Immature natural killer cell (primary cell): ENCODE data around the gene BCL7B. TPM values are rescaled to one million over a fixed set of nuclear protein-coding genes. Genes with fewer than 3 reads are reported as not detected.
"Not testable (repeated sequence)": the region's sequence is repeated elsewhere in the genome, so short reads cannot be mapped to it uniquely, and the experiment has no call there.

Source experiments
- DNase-seq, 3 donors: peaks; one replicate each; pipeline ENCODE4 v3.0.0; 2022; ENCODE audit warnings: mixed read lengths in 1 of 3
- H3K27ac Mint-ChIP-seq, 6 donors: one replicate each; pipeline ENCODE4 v1.8.0; 2020; ENCODE audit warnings: mixed read lengths in 6 of 6, mild to moderate bottlenecking in 5 of 6, inconsistent platforms in 4 of 6, moderate library complexity in 3 of 6
- H3K27me3 Mint-ChIP-seq, 3 donors: one replicate each; pipeline ENCODE4 v1.8.0; 2020 to 2021; ENCODE audit warnings: low read depth in 3 of 3, mild to moderate bottlenecking in 3 of 3, mixed read lengths in 3 of 3, moderate library complexity in 3 of 3, inconsistent platforms in 1 of 3
- H3K36me3 Mint-ChIP-seq, 3 donors: one replicate each; pipeline ENCODE4 v1.8.0; 2020; ENCODE audit warnings: mixed read lengths in 3 of 3, inconsistent platforms in 2 of 3, mild to moderate bottlenecking in 2 of 3
- H3K4me1 Mint-ChIP-seq, 2 donors: one replicate each; pipeline ENCODE4 v1.8.0; 2020; ENCODE audit warnings: inconsistent platforms in 2 of 2, mild to moderate bottlenecking in 2 of 2, mixed read lengths in 2 of 2, moderate library complexity in 1 of 2
- H3K4me3 Mint-ChIP-seq, 5 donors: one replicate each; pipeline ENCODE4 v1.8.0; 2020; ENCODE audit warnings: mild to moderate bottlenecking in 5 of 5, mixed read lengths in 5 of 5, inconsistent platforms in 3 of 5, moderate library complexity in 3 of 5
- H3K9me3 Mint-ChIP-seq, 6 donors: one replicate each; pipeline ENCODE4 v1.8.0; 2020; ENCODE audit warnings: mild to moderate bottlenecking in 6 of 6, mixed read lengths in 6 of 6, inconsistent platforms in 4 of 6, moderate library complexity in 3 of 6
- polyA plus RNA-seq, 3 donors: library from polyadenylated mRNA; unstranded; fragments of 300-500 nt; fragmentation: Illumina TruSeq; gene quantifications; one replicate each; pipeline ENCODE4 v1.2.3, GENCODE V29; 2021

Gene BCL7B
- polyA plus RNA-seq, 3 donors from 2014 or later = 89.1 to 103 (median 95.5) TPM

GRCh38 chr7:73565675-73566340 is 8.3 kb upstream of the BCL7B start:
- DNase-seq = no peak
- Mint-ChIP-seq H3K27me3 (peaks cover 0 to 2% (median 0%) of the 10 kb centered on the region in 3 donors), H3K27ac (peak overlapping the region; percentile 40 to 93 (median 78)), H3K4me3 (peak overlapping the region; percentile 71 to 91 (median 87)), H3K36me3 (peaks cover 0 to 10% (median under 1%) of the 10 kb centered on the region in 3 donors), H3K9me3 (no peaks in the 10 kb centered on the region), H3K4me1 (peaks cover 15 to 16% of the 10 kb centered on the region in 2 donors)

- peaks cover 15 to 20% of the 10 kb centered on the region in 2 donors for H3K4me1 Mint-ChIP-seq
- DNase-seq = no peak
- H3K27me3 Mint-ChIP-seq = peaks cover 3 to 20% (median 4%) of the 10 kb centered on the region in 3 donors
- H3K4me3 Mint-ChIP-seq = no peak overlapping the region
- H3K27ac Mint-ChIP-seq = peak overlapping the region in 1 of 6 donors; percentile 14
- peaks cover 0 to 2% (median 0%) of the 10 kb centered on the region in 3 donors for H3K36me3 Mint-ChIP-seq
- H3K9me3 Mint-ChIP-seq = no peaks in the 10 kb centered on the region
Measured at GRCh38 chr7:73560109-73560835, 2.8 kb upstream of the BCL7B start.

GRCh38 chr7:73557108-73557396 is 438 bp downstream of the BCL7B start:
- peaks cover 35 to 37% of the 10 kb centered on the region in 2 donors for H3K4me1 Mint-ChIP-seq
- H3K9me3 Mint-ChIP-seq = no peaks in the 10 kb centered on the region
- peak overlapping the region; percentile 87 to 99 (median 94) for H3K27ac Mint-ChIP-seq
- peak overlapping the region; percentile 84 to 95 (median 90) for H3K4me3 Mint-ChIP-seq
- DNase-seq = peak; percentile 92 to 95 (median 94)
- H3K36me3 Mint-ChIP-seq = peaks cover 2 to 6% (median 4%) of the 10 kb centered on the region in 3 donors
- peaks cover 3 to 18% (median 4%) of the 10 kb centered on the region in 3 donors for H3K27me3 Mint-ChIP-seq

- Mint-ChIP-seq H3K27ac (peak overlapping the region; percentile 87 to 95 (median 92)), H3K27me3 (peaks cover 3 to 18% (median 4%) of the 10 kb centered on the region in 3 donors), H3K36me3 (peaks cover 4 to 8% (median 6%) of the 10 kb centered on the region in 3 donors), H3K9me3 (no peaks in the 10 kb centered on the region), H3K4me1 (peaks cover 36 to 40% of the 10 kb centered on the region in 2 donors), H3K4me3 (peak overlapping the region; percentile 84 to 95 (median 90))
- no peak for DNase-seq
Measured at GRCh38 chr7:73556208-73557107, 1.0 kb downstream of the BCL7B start.

- no peak for DNase-seq
- H3K4me1 Mint-ChIP-seq = peaks cover 36 to 47% of the 10 kb centered on the region in 2 donors
- H3K4me3 Mint-ChIP-seq = peak overlapping the region; percentile 84 to 95 (median 90)
- H3K27me3 Mint-ChIP-seq = peaks cover 3 to 18% (median 4%) of the 10 kb centered on the region in 3 donors
- H3K9me3 Mint-ChIP-seq = no peaks in the 10 kb centered on the region
- peak overlapping the region; percentile 87 to 95 (median 92) for H3K27ac Mint-ChIP-seq
- peaks cover 4 to 12% (median 10%) of the 10 kb centered on the region in 3 donors for H3K36me3 Mint-ChIP-seq
Measured at GRCh38 chr7:73555411-73555982, 2.0 kb downstream of the BCL7B start.

- H3K4me1 Mint-ChIP-seq = peaks cover 39 to 62% of the 10 kb centered on the region in 2 donors
- not testable (repeated sequence) for H3K9me3 Mint-ChIP-seq
Measured at GRCh38 chr7:73550093-73550492, 7.4 kb downstream of the BCL7B start.

GRCh38 chr7:73549176-73549575 is 8.3 kb downstream of the BCL7B start:
- Mint-ChIP-seq H3K9me3 (no peaks in the 10 kb centered on the region), H3K4me1 (peaks cover 31 to 59% of the 10 kb centered on the region in 2 donors), H3K36me3 (peaks cover 4 to 16% (median 12%) of the 10 kb centered on the region in 3 donors), H3K27me3 (no peaks in the 10 kb centered on the region), H3K27ac (peak overlapping the region in 3 of 6 donors; percentile 5 to 63 (median 40)), H3K4me3 (no peak overlapping the region)
- no peak for DNase-seq

More at GRCh38 chr7:73550093-73550492, 7.4 kb downstream of the BCL7B start:
- not testable (repeated sequence) for DNase-seq, H3K27ac Mint-ChIP-seq, H3K4me3 Mint-ChIP-seq, H3K27me3 Mint-ChIP-seq
- peaks cover 4 to 13% (median 12%) of the 10 kb centered on the region in 3 donors for H3K36me3 Mint-ChIP-seq

- H3K27me3 Mint-ChIP-seq = no peaks in the 10 kb centered on the region
- H3K36me3 Mint-ChIP-seq = peaks cover 4 to 16% (median 12%) of the 10 kb centered on the region in 3 donors
Measured at GRCh38 chr7:73547841-73548240, 9.6 kb downstream of the BCL7B start.

GRCh38 chr7:73544678-73545077 is 12.8 kb downstream of the BCL7B start:
- H3K27me3 Mint-ChIP-seq = peaks cover 2 to 4% (median 3%) of the 10 kb centered on the region in 3 donors
- peaks cover 32 to 42% of the 10 kb centered on the region in 2 donors for H3K4me1 Mint-ChIP-seq
- H3K27ac Mint-ChIP-seq = peak overlapping the region in 1 of 6 donors; percentile 58
- peaks cover 8 to 27% (median 14%) of the 10 kb centered on the region in 3 donors for H3K36me3 Mint-ChIP-seq
- no peak for DNase-seq
- H3K4me3 Mint-ChIP-seq = no peak overlapping the region
- no peaks in the 10 kb centered on the region for H3K9me3 Mint-ChIP-seq

More at GRCh38 chr7:73547841-73548240, 9.6 kb downstream of the BCL7B start:
- peak overlapping the region in 2 of 6 donors; percentile 32 to 39 for H3K27ac Mint-ChIP-seq
- H3K4me3 Mint-ChIP-seq = no peak overlapping the region
- no peak for DNase-seq
- H3K4me1 Mint-ChIP-seq = peaks cover 34 to 59% of the 10 kb centered on the region in 2 donors
- H3K9me3 Mint-ChIP-seq = no peaks in the 10 kb centered on the region

- Mint-ChIP-seq H3K4me3 (no peak overlapping the region), H3K4me1 (peaks cover 13 to 22% of the 10 kb centered on the region in 2 donors), H3K9me3 (no peaks in the 10 kb centered on the region), H3K27ac (peak overlapping the region in 2 of 6 donors; percentile 39 to 70), H3K36me3 (peaks cover 14 to 44% (median 16%) of the 10 kb centered on the region in 3 donors), H3K27me3 (peaks cover 3 to 6% (median 6%) of the 10 kb centered on the region in 3 donors)
- no peak for DNase-seq
Measured at GRCh38 chr7:73541722-73542121, 15.8 kb downstream of the BCL7B start.

GRCh38 chr7:73539709-73540108 is 17.8 kb downstream of the BCL7B start:
- DNase-seq = no peak
- Mint-ChIP-seq H3K36me3 (peaks cover 14 to 47% (median 19%) of the 10 kb centered on the region in 3 donors), H3K27me3 (peaks cover 3 to 8% (median 6%) of the 10 kb centered on the region in 3 donors), H3K4me3 (no peak overlapping the region), H3K9me3 (no peaks in the 10 kb centered on the region), H3K27ac (no peak overlapping the region), H3K4me1 (peaks cover 6 to 11% of the 10 kb centered on the region in 2 donors)

- peak overlapping the region in 1 of 6 donors; percentile 76 for H3K27ac Mint-ChIP-seq
Measured at GRCh38 chr7:73538510-73538909, 19.0 kb downstream of the BCL7B start.

GRCh38 chr7:73537051-73537450 is 20.4 kb downstream of the BCL7B start:
- no peak overlapping the region for H3K4me3 Mint-ChIP-seq
- peaks cover 0 to 2% of the 10 kb centered on the region in 2 donors for H3K4me1 Mint-ChIP-seq
- no peak for DNase-seq
- H3K9me3 Mint-ChIP-seq = no peaks in the 10 kb centered on the region
- peaks cover 8 to 36% (median 15%) of the 10 kb centered on the region in 3 donors for H3K36me3 Mint-ChIP-seq
- peaks cover 2 to 7% (median 4%) of the 10 kb centered on the region in 3 donors for H3K27me3 Mint-ChIP-seq
- peak overlapping the region in 1 of 6 donors; percentile 50 for H3K27ac Mint-ChIP-seq

More at GRCh38 chr7:73538510-73538909, 19.0 kb downstream of the BCL7B start:
- H3K36me3 Mint-ChIP-seq = peaks cover 14 to 44% (median 19%) of the 10 kb centered on the region in 3 donors
- not testable (repeated sequence) for H3K4me3 Mint-ChIP-seq, H3K27me3 Mint-ChIP-seq, DNase-seq, H3K9me3 Mint-ChIP-seq, H3K4me1 Mint-ChIP-seq
